Activated CD8-positive, alpha-beta memory T cell treated with anti-CD3 and anti-CD28 coated beads, Interleukin-2, amount 50 U/mL, for 4 hours (primary cell): ENCODE measurements around the gene HYCC1.
A peak's percentile ranks its signal among the peaks of the same experiment; 100 is the strongest.
"Not testable (repeated sequence)": the region's sequence is repeated elsewhere in the genome, so short reads cannot be mapped to it uniquely, and the experiment has no call there.

Experiments used
- DNase-seq: peaks from one replicate; pipeline ENCODE4 v3.0.0-alpha.2; 2020

Gene HYCC1

GRCh38 chr7:23013715-23014649, at the start of gene HYCC1:
Gene HYCC1, minus strand, starts transcription at chr7:23014130. Its CDS starts 23,019 bp downstream, at chr7:22991111.
- peak; percentile 99 for DNase-seq

- no peak for DNase-seq
Measured at GRCh38 chr7:23062452-23062851, 48.5 kb upstream of the HYCC1 start.

- no peak for DNase-seq
Measured at GRCh38 chr7:23061327-23061726, 47.4 kb upstream of the HYCC1 start.

- no peak for DNase-seq
Measured at GRCh38 chr7:23058408-23059096, 44.6 kb upstream of the HYCC1 start.

- DNase-seq, result peak; percentile 51
Measured at GRCh38 chr7:23055582-23056178, 41.8 kb upstream of the HYCC1 start.

GRCh38 chr7:23051124-23051485, 37.2 kb upstream of the HYCC1 start:
- DNase-seq, result not testable (repeated sequence)

GRCh38 chr7:23046336-23046735, 32.4 kb upstream of the HYCC1 start:
- DNase-seq, result not testable (repeated sequence)

GRCh38 chr7:23045086-23045485, 31.2 kb upstream of the HYCC1 start:
- DNase-seq, result not testable (repeated sequence)

- no peak for DNase-seq
Measured at GRCh38 chr7:23044581-23044980, 30.7 kb upstream of the HYCC1 start.

GRCh38 chr7:23043441-23043840, 29.5 kb upstream of the HYCC1 start:
- DNase-seq, result no peak

- DNase-seq, result not testable (repeated sequence)
Measured at GRCh38 chr7:23039674-23040073, 25.7 kb upstream of the HYCC1 start.

GRCh38 chr7:23035542-23036371, 21.8 kb upstream of the HYCC1 start:
- not testable (repeated sequence) for DNase-seq

- no peak for DNase-seq
Measured at GRCh38 chr7:23027261-23027660, 13.3 kb upstream of the HYCC1 start.

GRCh38 chr7:23026164-23026563, 12.2 kb upstream of the HYCC1 start:
- DNase-seq, result no peak

- no peak for DNase-seq
Measured at GRCh38 chr7:23024454-23024853, 10.5 kb upstream of the HYCC1 start.

- DNase-seq, result no peak
Measured at GRCh38 chr7:23022851-23023250, 8.9 kb upstream of the HYCC1 start.

GRCh38 chr7:23022258-23022769, 8.4 kb upstream of the HYCC1 start:
- DNase-seq, result no peak

GRCh38 chr7:23021596-23021995, 7.7 kb upstream of the HYCC1 start:
- DNase-seq, result no peak

- no peak for DNase-seq
Measured at GRCh38 chr7:23020742-23021401, 6.9 kb upstream of the HYCC1 start.

GRCh38 chr7:23018750-23019149, 4.8 kb upstream of the HYCC1 start:
- no peak for DNase-seq

- no peak for DNase-seq
Measured at GRCh38 chr7:23017309-23017708, 3.4 kb upstream of the HYCC1 start.
